Stimulated activated effector memory CD8-positive, alpha-beta T cell treated with anti-CD3 and anti-CD28 coated beads, Interleukin-12 subunit alpha, Interleukin-12 subunit beta, amount 100 ng/mL, for 72 hours (primary cell): ENCODE data around the gene TAS2R13.

Experiments
- ATAC-seq: fragments of 150-1000 bp; cut with Tn5 transposase; 2 replicates; pipeline ENCODE4 v1.10.0; 2021
- DNase-seq, 2 donors: peaks; one replicate each; pipeline ENCODE4 v3.0.0; 2021 to 2022; ENCODE audit warnings: low spot score in 2 of 2
- H3K27ac Mint-ChIP-seq: one replicate; pipeline ENCODE4 v1.8.0; 2022; ENCODE audit warnings: mild to moderate bottlenecking, mixed read lengths
- H3K36me3 Mint-ChIP-seq: one replicate; pipeline ENCODE4 v1.8.0; 2022; ENCODE audit warnings: mild to moderate bottlenecking, mixed read lengths
- H3K4me1 Mint-ChIP-seq: one replicate; pipeline ENCODE4 v1.8.0; 2022; ENCODE audit warnings: mixed read lengths
- H3K4me3 Mint-ChIP-seq: one replicate; pipeline ENCODE4 v1.8.0; 2022; ENCODE audit warnings: mild to moderate bottlenecking, mixed read lengths
- H3K9me3 Mint-ChIP-seq: one replicate; pipeline ENCODE4 v1.8.0; 2022; ENCODE audit warnings: mixed read lengths

The TAS2R13 gene

DNA sequence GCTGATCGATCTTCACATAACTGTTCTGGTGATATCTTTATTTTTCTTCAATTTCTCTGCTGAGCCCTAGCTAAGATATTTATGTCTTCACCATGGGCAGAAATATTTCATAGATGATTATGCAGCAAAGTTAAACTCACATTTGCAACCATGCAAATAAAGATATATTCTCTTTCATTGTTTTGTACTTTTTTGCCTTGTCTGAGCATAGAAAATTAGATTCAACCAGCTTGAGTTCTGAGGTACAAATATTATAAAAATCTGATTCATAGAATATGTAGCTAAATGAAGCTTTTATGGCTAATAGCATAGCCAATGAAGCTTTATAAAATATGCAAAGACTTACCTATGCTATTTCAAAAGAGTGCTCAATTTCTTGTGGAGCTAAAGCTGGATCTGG is at the start of gene TAS2R13:
Gene TAS2R13, minus strand, starts transcription at position 101 of the 400 bp plus-strand sequence. CDS start 264 bp downstream, outside the sequence.
- Mint-ChIP-seq H3K4me1 (no peaks in the 10 kb centered on the region), H3K27ac (no peak within 1 kb of the TSS), H3K36me3 (peaks cover 7% of the 10 kb centered on the region), H3K4me3 (no peak within 1 kb of the TSS), H3K9me3 (peaks cover 8% of the 10 kb centered on the region)
- no peak for DNase-seq
- ATAC-seq = no peak

DNA sequence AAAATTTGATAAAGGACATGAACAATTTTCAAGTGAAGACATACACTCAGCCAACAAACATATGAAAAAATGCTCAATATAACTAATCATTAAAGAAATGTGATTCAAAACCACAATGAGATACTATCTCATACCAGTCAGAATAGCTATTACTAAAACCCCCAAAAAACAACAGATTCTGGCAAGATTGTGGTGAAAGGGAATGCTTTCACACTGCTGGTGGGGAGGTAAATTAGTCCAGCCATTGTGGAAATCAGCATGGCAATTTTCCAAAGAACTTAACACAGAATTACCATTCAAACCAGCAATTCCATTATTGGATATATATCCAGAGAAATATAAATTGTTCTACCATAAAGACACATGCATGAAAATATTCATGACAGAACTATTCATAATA is 48.4 kb upstream of the TAS2R13 start:
- H3K4me1 Mint-ChIP-seq = peaks cover 55% of the 10 kb centered on the region
- H3K4me3 Mint-ChIP-seq = no peak overlapping the region
- H3K9me3 Mint-ChIP-seq = peaks cover 4% of the 10 kb centered on the region
- DNase-seq = no peak
- no peak for ATAC-seq
- H3K36me3 Mint-ChIP-seq = no peaks in the 10 kb centered on the region
- no peak overlapping the region for H3K27ac Mint-ChIP-seq

- Mint-ChIP-seq H3K4me3 (no peak overlapping the region), H3K36me3 (no peaks in the 10 kb centered on the region), H3K27ac (no peak overlapping the region), H3K4me1 (peaks cover 46% of the 10 kb centered on the region), H3K9me3 (peaks cover 4% of the 10 kb centered on the region)
- DNase-seq (no peak), ATAC-seq (no peak)
These were observed 46.7 kb upstream of the TAS2R13 start for GRCh38 chr12:10956085-10956484.

DNA sequence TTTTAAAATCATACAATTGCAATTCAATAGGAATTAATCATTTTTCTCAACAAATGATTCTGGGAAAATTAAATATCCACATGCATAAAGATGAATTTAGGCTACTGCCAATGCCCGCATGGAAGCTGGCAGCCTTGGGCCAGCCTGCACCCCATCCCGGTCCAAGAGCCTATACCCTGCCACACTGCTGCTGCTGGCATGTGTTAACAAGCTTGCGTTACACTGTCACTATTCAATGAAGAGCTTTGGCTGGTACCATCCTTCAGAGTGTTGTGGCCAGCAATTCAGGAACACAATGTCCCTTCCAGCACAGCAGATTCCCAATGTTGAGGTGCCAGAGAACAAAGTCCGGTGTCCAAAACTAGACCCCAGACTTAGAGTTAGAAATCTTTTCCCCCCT is 43.3 kb upstream of the TAS2R13 start:
- Mint-ChIP-seq H3K4me1 (peaks cover 34% of the 10 kb centered on the region), H3K9me3 (peaks cover 9% of the 10 kb centered on the region), H3K36me3 (no peaks in the 10 kb centered on the region), H3K27ac (no peak overlapping the region), H3K4me3 (no peak overlapping the region)
- no peak for DNase-seq
- no peak for ATAC-seq

- Mint-ChIP-seq H3K9me3 (peaks cover 12% of the 10 kb centered on the region), H3K36me3 (no peaks in the 10 kb centered on the region), H3K4me3 (no peak overlapping the region), H3K27ac (no peak overlapping the region), H3K4me1 (peaks cover 7% of the 10 kb centered on the region)
- ATAC-seq (no peak), DNase-seq (no peak)
These were observed 33.8 kb upstream of the TAS2R13 start for GRCh38 chr12:10943167-10943566.

- ATAC-seq = peak; percentile 26
- Mint-ChIP-seq H3K4me3 (no peak overlapping the region), H3K4me1 (peaks cover 7% of the 10 kb centered on the region), H3K9me3 (peaks cover 11% of the 10 kb centered on the region), H3K36me3 (no peaks in the 10 kb centered on the region), H3K27ac (no peak overlapping the region)
- DNase-seq = no peak
These were observed 32.7 kb upstream of the TAS2R13 start for GRCh38 chr12:10941916-10942607.

DNA sequence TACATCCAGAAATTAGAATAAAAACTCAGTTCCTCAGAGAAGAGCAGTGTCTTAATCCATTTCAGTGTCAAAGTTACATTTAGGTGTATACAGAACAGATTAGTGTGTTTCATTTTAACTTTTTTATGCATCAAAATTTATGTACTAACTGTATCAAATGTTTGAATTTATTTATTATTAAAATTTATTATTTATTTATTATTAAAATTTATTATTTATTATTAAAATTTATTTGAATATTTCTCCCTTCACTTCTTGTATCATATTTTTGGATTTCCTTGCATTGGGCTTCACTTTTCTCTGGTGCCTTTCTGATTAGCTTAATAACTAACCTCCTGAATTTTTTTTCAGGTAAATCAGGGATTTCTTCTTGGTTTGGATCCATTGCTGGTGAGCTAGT is 32.0 kb upstream of the TAS2R13 start:
- H3K9me3 Mint-ChIP-seq = peaks cover 4% of the 10 kb centered on the region
- no peak for DNase-seq
- H3K4me3 Mint-ChIP-seq = no peak overlapping the region
- no peak for ATAC-seq
- H3K4me1 Mint-ChIP-seq = peaks cover 7% of the 10 kb centered on the region
- H3K36me3 Mint-ChIP-seq = no peaks in the 10 kb centered on the region
- H3K27ac Mint-ChIP-seq = no peak overlapping the region

DNA sequence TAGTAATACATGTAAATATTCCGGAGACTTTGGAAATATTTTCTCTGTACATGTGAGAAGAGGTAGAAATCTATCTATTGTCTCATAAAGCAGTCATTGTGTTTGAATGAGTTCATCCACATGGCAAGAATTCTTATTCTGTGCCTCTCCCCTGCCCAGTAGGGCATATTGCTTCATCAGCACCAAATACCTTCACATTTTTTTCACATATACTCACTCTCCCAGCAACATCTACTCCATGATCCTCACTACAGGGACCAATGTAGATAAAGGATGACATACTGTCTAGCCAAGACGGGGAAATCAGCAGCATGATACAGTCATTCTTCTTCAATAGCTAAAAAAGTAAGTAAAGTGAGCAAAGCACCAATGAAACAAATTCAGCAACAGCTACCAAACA is 31.0 kb upstream of the TAS2R13 start:
- H3K4me1 Mint-ChIP-seq = peaks cover 7% of the 10 kb centered on the region

GRCh38 chr12:10939163-10939562 is 29.8 kb upstream of the TAS2R13 start, which contains the start of gene TAS2R14:
TAS2R14 (minus strand) TSS chr12:10939263; CDS start chr12:10939207, 56 bp downstream.
- Mint-ChIP-seq H3K4me3 (no peak within 1 kb of the TSS), H3K9me3 (no peaks in the 10 kb centered on the region), H3K27ac (no peak within 1 kb of the TSS), H3K36me3 (no peaks in the 10 kb centered on the region), H3K4me1 (peaks cover 7% of the 10 kb centered on the region)
- no peak for ATAC-seq
- no peak for DNase-seq

More for the DNA sequence above, 31.0 kb upstream of the TAS2R13 start:
- no peak overlapping the region for H3K27ac Mint-ChIP-seq
- H3K9me3 Mint-ChIP-seq = peaks cover 3% of the 10 kb centered on the region
- DNase-seq (no peak), ATAC-seq (no peak)
- no peaks in the 10 kb centered on the region for H3K36me3 Mint-ChIP-seq
- H3K4me3 Mint-ChIP-seq = no peak overlapping the region

DNA sequence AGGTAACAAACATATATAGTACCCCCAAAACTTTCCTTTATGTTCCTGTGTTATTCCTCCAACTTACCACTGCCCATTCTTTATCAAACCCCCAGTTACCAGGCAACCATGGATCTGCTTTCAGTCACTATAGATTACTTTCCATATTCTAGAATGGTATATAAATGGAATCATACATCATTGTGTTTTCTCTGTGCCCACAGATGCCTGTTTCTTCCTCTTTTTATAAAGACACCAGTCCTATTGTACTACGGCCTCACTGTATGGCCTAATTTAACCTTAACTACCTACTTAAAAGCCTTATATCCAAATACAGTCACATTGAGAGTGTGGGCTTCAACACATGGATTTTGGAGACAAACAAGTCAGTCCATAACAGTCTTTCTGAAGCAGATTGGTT is 27.1 kb upstream of the TAS2R13 start:
- no peak overlapping the region for H3K27ac Mint-ChIP-seq
- no peaks in the 10 kb centered on the region for H3K36me3 Mint-ChIP-seq
- H3K4me1 Mint-ChIP-seq = no peaks in the 10 kb centered on the region
- H3K4me3 Mint-ChIP-seq = no peak overlapping the region
- ATAC-seq (no peak), DNase-seq (no peak)
- H3K9me3 Mint-ChIP-seq = no peaks in the 10 kb centered on the region

DNA sequence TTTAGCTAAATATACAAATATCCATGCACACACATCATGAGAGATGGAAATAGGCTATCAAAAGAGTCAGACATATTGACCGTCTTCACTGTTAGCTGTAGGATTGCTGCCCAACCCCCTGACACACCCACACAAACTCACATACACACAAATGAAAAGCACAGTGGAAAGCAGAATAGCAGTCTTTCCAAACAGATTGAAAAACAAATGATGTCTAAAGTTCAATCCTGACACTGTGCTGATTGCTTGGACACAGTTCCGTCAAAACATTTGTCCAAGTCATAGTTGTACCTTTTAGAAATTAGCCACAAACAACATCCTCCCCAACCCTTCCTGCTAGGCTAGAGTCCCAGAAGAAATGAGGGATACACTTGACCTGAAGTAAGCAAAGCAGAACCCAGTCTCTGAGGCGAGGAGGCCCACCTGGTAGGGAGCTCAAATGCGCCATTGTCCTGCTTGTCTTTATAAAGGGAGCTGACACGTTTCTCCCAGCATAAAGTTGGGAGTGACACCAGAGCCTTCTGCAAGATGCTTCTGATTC is 19.5 kb upstream of the TAS2R13 start, which contains the start of gene PRH2:
Gene PRH2, plus strand, starts transcription at position 491 of the 541 bp plus-strand sequence. Its CDS starts 38 bp downstream, at position 529.
- no peak for DNase-seq

GRCh38 chr12:10926269-10926668 is 16.9 kb upstream of the TAS2R13 start:
- DNase-seq = no peak
- Mint-ChIP-seq H3K4me3 (no peak overlapping the region), H3K27ac (no peak overlapping the region), H3K9me3 (no peaks in the 10 kb centered on the region), H3K36me3 (no peaks in the 10 kb centered on the region), H3K4me1 (no peaks in the 10 kb centered on the region)
- no peak for ATAC-seq

More for the DNA sequence above, 19.5 kb upstream of the TAS2R13 start, which contains the start of gene PRH2:
- Mint-ChIP-seq H3K36me3 (no peaks in the 10 kb centered on the region), H3K9me3 (no peaks in the 10 kb centered on the region), H3K27ac (no peak within 1 kb of the TSS), H3K4me1 (no peaks in the 10 kb centered on the region), H3K4me3 (no peak within 1 kb of the TSS)
- no peak for ATAC-seq

DNA sequence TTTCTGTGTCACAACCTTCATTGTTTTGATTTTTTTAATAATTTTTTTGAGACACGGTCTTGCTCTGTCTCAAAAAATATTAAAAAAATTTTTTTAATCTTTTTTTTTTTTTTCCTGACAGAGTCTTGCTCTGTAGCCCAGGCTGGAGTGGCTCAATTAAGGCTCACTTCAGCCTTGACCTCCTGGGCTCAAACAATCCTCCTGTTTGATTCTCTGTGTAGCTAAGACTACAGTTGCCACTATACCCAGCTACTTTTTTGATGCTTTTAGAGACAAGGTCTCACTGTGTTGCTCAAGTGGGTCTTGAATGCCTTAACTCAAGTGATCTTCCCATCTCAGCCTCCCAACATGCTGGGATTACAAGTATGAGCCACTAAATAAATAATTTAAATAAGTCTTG is 10.4 kb upstream of the TAS2R13 start:
- no peaks in the 10 kb centered on the region for H3K9me3 Mint-ChIP-seq
- DNase-seq (no peak), ATAC-seq (no peak)
- H3K27ac Mint-ChIP-seq = no peak overlapping the region
- no peaks in the 10 kb centered on the region for H3K36me3 Mint-ChIP-seq
- H3K4me1 Mint-ChIP-seq = no peaks in the 10 kb centered on the region
- no peak overlapping the region for H3K4me3 Mint-ChIP-seq

- DNase-seq (no peak), ATAC-seq (no peak)
- H3K36me3 Mint-ChIP-seq = peaks cover 7% of the 10 kb centered on the region
- no peak overlapping the region for H3K4me3 Mint-ChIP-seq
- no peaks in the 10 kb centered on the region for H3K4me1 Mint-ChIP-seq
- H3K9me3 Mint-ChIP-seq = no peaks in the 10 kb centered on the region
- H3K27ac Mint-ChIP-seq = no peak overlapping the region
These were observed 1.0 kb upstream of the TAS2R13 start for GRCh38 chr12:10910380-10910779.

- Mint-ChIP-seq H3K9me3 (peaks cover 13% of the 10 kb centered on the region), H3K4me3 (no peak overlapping the region), H3K4me1 (no peaks in the 10 kb centered on the region), H3K27ac (no peak overlapping the region), H3K36me3 (no peaks in the 10 kb centered on the region)
- ATAC-seq (no peak), DNase-seq (no peak)
These were observed 4.7 kb downstream of the TAS2R13 start for GRCh38 chr12:10904686-10905085.

GRCh38 chr12:10901427-10901826 is 7.9 kb downstream of the TAS2R13 start:
- H3K9me3 Mint-ChIP-seq = peaks cover 16% of the 10 kb centered on the region
- no peaks in the 10 kb centered on the region for H3K4me1 Mint-ChIP-seq
- H3K4me3 Mint-ChIP-seq = no peak overlapping the region
- no peak overlapping the region for H3K27ac Mint-ChIP-seq
- DNase-seq = no peak
- no peak for ATAC-seq
- H3K36me3 Mint-ChIP-seq = no peaks in the 10 kb centered on the region
